ENCODE measurements around the gene THSD7B. TPM values are rescaled to one million over a fixed set of nuclear protein-coding genes. Genes with fewer than 3 reads are reported as not detected.

Gene THSD7B
- total RNA-seq, 1 experiment from 2014 or later = under 0.01 TPM

DNA sequence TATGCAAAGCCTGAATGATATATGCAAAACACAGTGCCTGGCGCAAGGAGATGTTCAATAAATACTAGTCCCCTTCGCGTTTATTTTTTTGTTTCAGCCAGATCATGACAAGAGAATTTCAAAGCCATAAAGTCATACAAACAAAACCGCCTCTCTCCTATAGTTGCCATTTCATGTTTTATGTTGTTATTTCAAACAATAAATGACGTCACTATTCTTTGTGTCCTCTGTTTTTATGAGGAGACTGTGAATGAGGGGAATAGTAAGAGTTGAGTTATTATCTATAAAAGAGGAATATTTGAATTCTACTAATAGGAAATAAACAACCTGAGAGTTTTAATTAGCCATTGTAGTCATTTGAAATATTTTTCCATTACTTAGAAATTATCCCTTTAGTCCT lies 464.5 kb downstream of the THSD7B start:
- Histone ChIP-seq H4K20me1 (ENCODE audit: low read length) (no peaks in the 10 kb centered on the region), H3K27me3 (ENCODE audit: low read length) (no peaks in the 10 kb centered on the region), H3K79me2 (ENCODE audit: low read length) (no peaks in the 10 kb centered on the region), H3K4me3 (ENCODE audit: low read length) (no peak overlapping the region), H3K27ac (ENCODE audit: low read length) (no peak overlapping the region), H2AFZ (ENCODE audit: low read length) (no peak overlapping the region), H3K9me2 (replicated peaks; ENCODE audit: low read length) (no peaks in the 10 kb centered on the region), H3K36me3 (ENCODE audit: low read depth, low read length) (no peaks in the 10 kb centered on the region), H3K9ac (ENCODE audit: low read length) (no peak overlapping the region), H3K4me2 (ENCODE audit: low read length) (0 out of 2 replicates have a peak overlapping the region, but pooled peaks have one; percentile 25), H3F3A (ENCODE audit: low read length, unreplicated experiment) (no peaks in the 10 kb centered on the region), H3K9me3 (ENCODE audit: low read length) (no peaks in the 10 kb centered on the region), H3K4me1 (ENCODE audit: insufficient read depth, low read length) (peaks cover 39% of the 10 kb centered on the region)
- CTCF ChIA-PET = no interaction called here
- TF ChIP-seq, protein P1, sequence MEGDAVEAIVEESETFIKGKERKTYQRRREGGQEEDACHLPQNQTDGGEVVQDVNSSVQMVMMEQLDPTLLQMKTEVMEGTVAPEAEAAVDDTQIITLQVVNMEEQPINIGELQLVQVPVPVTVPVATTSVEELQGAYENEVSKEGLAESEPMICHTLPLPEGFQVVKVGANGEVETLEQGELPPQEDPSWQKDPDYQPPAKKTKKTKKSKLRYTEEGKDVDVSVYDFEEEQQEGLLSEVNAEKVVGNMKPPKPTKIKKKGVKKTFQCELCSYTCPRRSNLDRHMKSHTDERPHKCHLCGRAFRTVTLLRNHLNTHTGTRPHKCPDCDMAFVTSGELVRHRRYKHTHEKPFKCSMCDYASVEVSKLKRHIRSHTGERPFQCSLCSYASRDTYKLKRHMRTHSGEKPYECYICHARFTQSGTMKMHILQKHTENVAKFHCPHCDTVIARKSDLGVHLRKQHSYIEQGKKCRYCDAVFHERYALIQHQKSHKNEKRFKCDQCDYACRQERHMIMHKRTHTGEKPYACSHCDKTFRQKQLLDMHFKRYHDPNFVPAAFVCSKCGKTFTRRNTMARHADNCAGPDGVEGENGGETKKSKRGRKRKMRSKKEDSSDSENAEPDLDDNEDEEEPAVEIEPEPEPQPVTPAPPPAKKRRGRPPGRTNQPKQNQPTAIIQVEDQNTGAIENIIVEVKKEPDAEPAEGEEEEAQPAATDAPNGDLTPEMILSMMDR (conservative IDR thresholded peaks at IDR 0.05; ENCODE audit: low read depth, low read length) = no peak
- TF ChIP-seq EZH2phosphoT487 (IDR thresholded peaks at IDR 0.05; ENCODE audit: borderline replicate concordance, low read length) = no peak
- no peak for TF ChIP-seq EZH2 (IDR thresholded peaks at IDR 0.05; ENCODE audit: low read length, unreplicated experiment)
- POLR2A ChIA-PET (ENCODE audit: unreplicated experiment) = no interaction called here
- intact Hi-C loops (cut with micrococcal nuclease) = no loop called here
- BruUV-seq (replicated peaks) = no TSS peak
- ATAC-seq (no peak; the same call in 1 of the 2 replicates), DNase-seq (no peak)

DNA sequence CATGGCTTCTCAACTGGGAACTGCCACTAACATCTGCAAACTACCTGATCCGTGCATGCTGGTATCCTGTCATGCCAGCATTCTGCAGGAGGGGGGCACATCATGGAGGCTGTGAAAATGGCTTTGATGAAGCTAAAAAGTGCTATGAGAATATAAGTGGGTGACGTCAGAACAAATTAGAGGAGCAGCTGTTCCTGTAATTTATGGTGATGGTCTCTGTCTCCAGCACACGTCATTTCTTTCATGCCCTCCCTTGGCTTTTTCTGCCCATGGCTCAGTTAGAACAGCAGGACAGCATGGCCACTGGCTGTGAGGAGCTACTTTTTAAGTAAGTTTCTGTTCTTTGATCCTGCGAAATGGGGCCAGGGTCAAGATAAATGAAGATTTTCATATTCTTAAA lies 466.3 kb downstream of the THSD7B start:
- H3K27ac ChIP-seq (ENCODE audit: low read length) = no peak overlapping the region
- DNase-seq (no peak), ATAC-seq (no peak)
- H4K20me1 ChIP-seq (ENCODE audit: low read length) = no peaks in the 10 kb centered on the region
- TF ChIP-seq, protein P1 (conservative IDR thresholded peaks at IDR 0.05; ENCODE audit: low read depth, low read length) = no peak
- TF ChIP-seq EZH2 (IDR thresholded peaks at IDR 0.05; ENCODE audit: low read length, unreplicated experiment) = no peak
- no peak for TF ChIP-seq EZH2phosphoT487 (IDR thresholded peaks at IDR 0.05; ENCODE audit: borderline replicate concordance, low read length)
- no TSS peak for BruUV-seq (replicated peaks)
- no peak overlapping the region for H3K9ac ChIP-seq (ENCODE audit: low read length)
- H3K79me2 ChIP-seq (ENCODE audit: low read length) = no peaks in the 10 kb centered on the region
- POLR2A ChIA-PET (ENCODE audit: unreplicated experiment) = no interaction called here
- H3K9me2 ChIP-seq (replicated peaks; ENCODE audit: low read length) = no peaks in the 10 kb centered on the region
- H3K9me3 ChIP-seq (ENCODE audit: low read length) = no peaks in the 10 kb centered on the region
- no peaks in the 10 kb centered on the region for H3K27me3 ChIP-seq (ENCODE audit: low read length)
- intact Hi-C loops (cut with micrococcal nuclease) = no loop called here
- no peaks in the 10 kb centered on the region for H3F3A ChIP-seq (ENCODE audit: low read length, unreplicated experiment)
- no peak overlapping the region for H2AFZ ChIP-seq (ENCODE audit: low read length)
- CTCF ChIA-PET = no interaction called here
- no peaks in the 10 kb centered on the region for H3K36me3 ChIP-seq (ENCODE audit: low read depth, low read length)
- H3K4me3 ChIP-seq (ENCODE audit: low read length) = no peak overlapping the region
- no peak overlapping the region for H3K4me2 ChIP-seq (ENCODE audit: low read length)
- peaks cover 44% of the 10 kb centered on the region for H3K4me1 ChIP-seq (ENCODE audit: insufficient read depth, low read length)

DNA sequence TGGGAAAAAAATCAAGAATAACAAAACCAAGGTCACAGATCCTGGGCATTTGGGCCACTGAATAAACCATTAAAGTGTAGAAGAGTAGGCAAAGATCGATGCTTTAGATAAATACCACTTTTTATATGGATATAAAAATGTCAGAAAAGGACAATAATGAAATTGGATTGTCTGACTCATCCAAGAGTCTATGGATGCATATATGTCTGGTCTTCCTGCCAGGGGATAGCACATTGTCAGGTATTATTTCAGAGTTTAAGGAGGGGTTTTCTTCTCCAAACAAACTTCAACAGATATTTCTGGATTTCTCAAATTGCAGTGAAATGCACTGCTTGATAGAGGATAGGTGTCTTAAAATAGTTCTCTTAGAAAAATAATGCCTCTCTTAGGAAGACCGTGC lies 466.7 kb downstream of the THSD7B start:
- TF ChIP-seq, protein P1 (conservative IDR thresholded peaks at IDR 0.05; ENCODE audit: low read depth, low read length) = no peak
- no peak for TF ChIP-seq EZH2phosphoT487 (IDR thresholded peaks at IDR 0.05; ENCODE audit: borderline replicate concordance, low read length)
- no peak for TF ChIP-seq EZH2 (IDR thresholded peaks at IDR 0.05; ENCODE audit: low read length, unreplicated experiment)
- no TSS peak for BruUV-seq (replicated peaks)
- H3K4me2 ChIP-seq (ENCODE audit: low read length) = no peak overlapping the region
- H3K36me3 ChIP-seq (ENCODE audit: low read depth, low read length) = no peaks in the 10 kb centered on the region
- no peak overlapping the region for H2AFZ ChIP-seq (ENCODE audit: low read length)
- no peaks in the 10 kb centered on the region for H3F3A ChIP-seq (ENCODE audit: low read length, unreplicated experiment)
- no peak overlapping the region for H3K27ac ChIP-seq (ENCODE audit: low read length)
- H3K4me1 ChIP-seq (ENCODE audit: insufficient read depth, low read length) = peaks cover 46% of the 10 kb centered on the region
- ChIA-PET POLR2A (ENCODE audit: unreplicated experiment) (no interaction called here), CTCF (no interaction called here)
- H3K79me2 ChIP-seq (ENCODE audit: low read length) = no peaks in the 10 kb centered on the region
- no peak overlapping the region for H3K9ac ChIP-seq (ENCODE audit: low read length)
- no peaks in the 10 kb centered on the region for H3K9me3 ChIP-seq (ENCODE audit: low read length)
- H3K27me3 ChIP-seq (ENCODE audit: low read length) = no peaks in the 10 kb centered on the region
- DNase-seq (peak; percentile 41), ATAC-seq (peak; percentile 48)
- no peaks in the 10 kb centered on the region for H3K9me2 ChIP-seq (replicated peaks; ENCODE audit: low read length)
- intact Hi-C loops (cut with micrococcal nuclease) = no loop called here
- H3K4me3 ChIP-seq (ENCODE audit: low read length) = no peak overlapping the region
- H4K20me1 ChIP-seq (ENCODE audit: low read length) = no peaks in the 10 kb centered on the region

Measured in PC-3 (cell line).